RWPE2 (cell line): ENCODE results near the gene WWOX.

ENCODE experiments used
- ATAC-seq: fragments of 200-7000 bp; cut with Tn5 transposase; 3 replicates; pipeline ENCODE4 v1.9.1; 2021; ENCODE audit warnings: low read depth
- DNase-seq: peaks from one replicate; pipeline ENCODE4 v3.0.0-alpha.2; 2020; ENCODE audit warnings: low spot score
- H3K27ac ChIP-seq: fragments of 450-650 bp; 2 replicates; pipeline ENCODE4 v1.5.1; 2017; ENCODE audit warnings: mild to moderate bottlenecking; ENCODE audit not compliant: poor library complexity, severe bottlenecking
- H3K27me3 ChIP-seq: fragments of 250-450 bp; sonication (Bioruptor Pico); 2 replicates; pipeline ENCODE4 v1.5.1; 2021; ENCODE audit warnings: mild to moderate bottlenecking, moderate library complexity; ENCODE audit not compliant: insufficient read depth, poor library complexity, severe bottlenecking
- H3K36me3 ChIP-seq: fragments of 250-450 bp; sonication (Bioruptor Pico); 2 replicates; pipeline ENCODE4 v1.5.1; 2020; ENCODE audit warnings: low read depth, mild to moderate bottlenecking, moderate library complexity
- H3K4me1 ChIP-seq: fragments of 250-450 bp; sonication (Bioruptor Pico); 2 replicates; pipeline ENCODE4 v1.5.1; 2021; ENCODE audit warnings: mild to moderate bottlenecking, moderate library complexity; ENCODE audit not compliant: insufficient read depth, poor library complexity, severe bottlenecking
- H3K4me3 ChIP-seq: fragments of 250-450 bp; sonication (Bioruptor Pico); 2 replicates; pipeline ENCODE4 v1.5.1; 2021; ENCODE audit warnings: mild to moderate bottlenecking, moderate library complexity; ENCODE audit not compliant: severe bottlenecking
- H3K9me3 ChIP-seq: fragments of 250-450 bp; sonication (Bioruptor Pico); 2 replicates; pipeline ENCODE4 v1.5.1; 2021; ENCODE audit warnings: mild to moderate bottlenecking, moderate library complexity; ENCODE audit not compliant: severe bottlenecking
- TF ChIP-seq, protein P1 (sequence below): fragments of 450-650 bp; IDR thresholded peaks from one replicate; pipeline ENCODE4 v1.5.1; 2017; ENCODE audit warnings: mild to moderate bottlenecking, moderate library complexity; ENCODE audit not compliant: poor library complexity, severe bottlenecking

The WWOX gene

DNA sequence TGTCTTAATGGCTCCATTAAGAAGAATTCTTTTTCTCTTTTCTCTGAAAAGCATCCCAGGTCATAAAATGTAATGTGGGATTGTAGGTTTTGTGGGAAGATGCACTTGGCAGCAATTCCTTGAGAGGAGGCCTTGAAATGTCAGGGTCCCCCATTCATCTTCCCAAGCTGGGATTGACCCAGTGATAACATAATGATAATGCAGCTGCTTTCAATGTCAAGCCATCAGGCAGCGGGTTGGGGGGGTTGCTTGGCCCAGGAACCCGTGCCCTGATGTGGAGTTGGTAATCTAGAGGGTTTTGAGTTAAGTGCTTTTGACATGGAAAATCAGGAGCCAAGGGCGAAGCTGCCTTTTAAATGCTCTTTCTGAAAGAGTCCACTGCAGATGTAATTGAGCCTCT is 484.0 kb downstream of the WWOX start:
- no peak overlapping the region for H3K4me3 ChIP-seq
- H3K4me1 ChIP-seq: no peaks in the 10 kb centered on the region
- no peaks in the 10 kb centered on the region for H3K9me3 ChIP-seq
- no peaks in the 10 kb centered on the region for H3K27me3 ChIP-seq
- DNase-seq: no peak
- ATAC-seq: no peak
- TF ChIP-seq, protein P1, sequence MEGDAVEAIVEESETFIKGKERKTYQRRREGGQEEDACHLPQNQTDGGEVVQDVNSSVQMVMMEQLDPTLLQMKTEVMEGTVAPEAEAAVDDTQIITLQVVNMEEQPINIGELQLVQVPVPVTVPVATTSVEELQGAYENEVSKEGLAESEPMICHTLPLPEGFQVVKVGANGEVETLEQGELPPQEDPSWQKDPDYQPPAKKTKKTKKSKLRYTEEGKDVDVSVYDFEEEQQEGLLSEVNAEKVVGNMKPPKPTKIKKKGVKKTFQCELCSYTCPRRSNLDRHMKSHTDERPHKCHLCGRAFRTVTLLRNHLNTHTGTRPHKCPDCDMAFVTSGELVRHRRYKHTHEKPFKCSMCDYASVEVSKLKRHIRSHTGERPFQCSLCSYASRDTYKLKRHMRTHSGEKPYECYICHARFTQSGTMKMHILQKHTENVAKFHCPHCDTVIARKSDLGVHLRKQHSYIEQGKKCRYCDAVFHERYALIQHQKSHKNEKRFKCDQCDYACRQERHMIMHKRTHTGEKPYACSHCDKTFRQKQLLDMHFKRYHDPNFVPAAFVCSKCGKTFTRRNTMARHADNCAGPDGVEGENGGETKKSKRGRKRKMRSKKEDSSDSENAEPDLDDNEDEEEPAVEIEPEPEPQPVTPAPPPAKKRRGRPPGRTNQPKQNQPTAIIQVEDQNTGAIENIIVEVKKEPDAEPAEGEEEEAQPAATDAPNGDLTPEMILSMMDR: no peak
- no peak overlapping the region for H3K27ac ChIP-seq
- H3K36me3 ChIP-seq: no peaks in the 10 kb centered on the region

DNA sequence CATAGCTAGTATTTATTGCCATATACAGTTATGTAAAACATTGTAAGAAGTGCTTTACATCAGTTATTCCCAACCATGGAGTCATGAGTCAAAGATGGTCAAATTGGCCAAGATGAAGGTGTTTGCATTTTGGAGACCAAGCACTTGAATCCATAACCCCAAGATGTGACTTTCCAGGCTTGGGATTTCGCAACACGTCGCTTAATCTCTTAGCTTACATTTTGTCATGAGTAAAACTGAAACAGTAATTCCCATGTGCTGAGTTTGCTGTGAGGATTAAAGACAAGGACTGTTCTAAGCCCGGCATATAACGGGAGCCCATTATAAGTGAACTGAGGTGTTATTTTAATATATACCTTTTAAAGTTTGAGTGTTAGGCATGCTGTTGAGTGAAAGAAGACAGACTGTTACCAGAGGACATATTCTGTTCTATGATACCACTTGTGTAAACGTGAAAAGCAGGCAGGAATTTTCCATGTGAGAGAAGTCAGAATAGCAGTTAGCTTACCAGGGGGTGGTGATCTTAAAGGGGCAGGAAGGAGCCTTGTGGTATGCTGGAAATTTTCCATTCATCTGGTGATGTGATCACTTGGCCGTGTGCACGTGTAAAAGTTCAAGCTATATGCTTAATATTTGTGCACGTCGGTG is 484.9 kb downstream of the WWOX start:
- H3K4me1 ChIP-seq: no peaks in the 10 kb centered on the region
- H3K27ac ChIP-seq: no peak overlapping the region
- no peaks in the 10 kb centered on the region for H3K27me3 ChIP-seq
- ATAC-seq (no peak), DNase-seq (no peak)
- no peaks in the 10 kb centered on the region for H3K9me3 ChIP-seq
- no peak overlapping the region for H3K4me3 ChIP-seq
- no peaks in the 10 kb centered on the region for H3K36me3 ChIP-seq
- TF ChIP-seq, protein P1: no peak

DNA sequence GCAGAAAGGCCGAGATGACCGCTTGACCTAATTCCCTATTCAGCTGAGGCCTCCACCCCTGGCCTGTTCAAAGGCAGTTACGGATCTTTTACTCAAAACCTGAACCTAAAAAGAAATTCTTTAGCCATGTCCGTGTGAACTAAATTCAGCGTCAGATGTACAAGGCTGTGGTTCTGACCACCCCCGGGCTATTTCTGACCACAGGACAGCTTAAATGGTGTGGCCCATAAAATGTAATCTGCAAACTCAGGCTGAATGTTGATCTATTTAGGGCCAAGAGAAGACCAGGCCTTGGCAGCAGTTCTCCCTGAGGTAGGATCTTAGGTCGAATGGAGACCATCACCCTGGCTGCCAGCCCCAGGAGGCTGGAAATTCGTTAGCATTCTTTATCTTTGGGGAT is 485.5 kb downstream of the WWOX start:
- DNase-seq (no peak), ATAC-seq (no peak)
- Histone ChIP-seq H3K4me1 (no peaks in the 10 kb centered on the region), H3K27me3 (no peaks in the 10 kb centered on the region), H3K9me3 (no peaks in the 10 kb centered on the region), H3K36me3 (no peaks in the 10 kb centered on the region), H3K4me3 (no peak overlapping the region), H3K27ac (no peak overlapping the region)
- TF ChIP-seq, protein P1: no peak

DNA sequence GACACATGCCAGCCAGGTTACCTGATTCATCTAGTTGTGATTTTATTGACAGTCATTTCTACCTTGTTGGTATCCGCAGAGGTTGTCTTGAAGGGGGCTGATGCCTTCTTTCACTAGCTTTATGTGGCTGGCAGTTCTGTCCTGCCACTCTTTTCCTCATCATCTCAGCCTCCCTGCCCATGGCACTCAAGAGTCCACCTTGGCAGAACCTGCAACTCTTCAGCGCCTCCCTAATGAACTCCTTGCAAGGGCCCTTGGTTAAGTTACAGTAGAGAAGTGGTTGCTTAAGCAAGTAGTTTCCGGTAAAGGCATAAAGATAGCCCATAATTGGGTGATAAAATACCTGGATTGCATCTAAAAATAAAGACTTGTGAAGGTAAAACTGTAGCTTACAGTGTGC is 489.9 kb downstream of the WWOX start:
- Histone ChIP-seq H3K36me3 (no peaks in the 10 kb centered on the region), H3K4me1 (no peaks in the 10 kb centered on the region), H3K4me3 (no peak overlapping the region), H3K9me3 (no peaks in the 10 kb centered on the region), H3K27me3 (no peaks in the 10 kb centered on the region), H3K27ac (no peak overlapping the region)
- DNase-seq: no peak
- TF ChIP-seq, protein P1: no peak
- ATAC-seq: no peak

DNA sequence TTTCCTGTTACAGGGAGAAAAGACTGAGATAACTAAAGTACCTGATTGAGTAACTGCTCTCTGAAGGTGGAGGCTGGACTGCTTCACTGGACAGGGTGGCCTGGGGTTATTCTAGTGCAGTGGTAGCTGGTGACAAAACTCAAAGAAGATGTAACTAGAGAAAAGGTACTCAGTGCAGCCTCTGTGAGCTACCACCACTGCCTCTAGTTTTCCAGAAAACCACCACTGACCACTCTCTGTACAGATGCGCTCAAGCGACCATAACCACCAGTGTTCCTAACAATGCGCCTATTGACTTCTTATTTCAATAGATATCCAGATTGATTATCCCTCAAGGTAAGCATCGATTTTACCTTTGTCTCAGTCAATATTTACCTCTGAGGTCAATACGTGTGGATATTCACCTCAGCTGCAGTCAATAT is 492.2 kb downstream of the WWOX start:
- DNase-seq (no peak), ATAC-seq (no peak)
- no peaks in the 10 kb centered on the region for H3K4me1 ChIP-seq
- no peaks in the 10 kb centered on the region for H3K27me3 ChIP-seq
- H3K36me3 ChIP-seq: no peaks in the 10 kb centered on the region
- TF ChIP-seq, protein P1: no peak
- no peak overlapping the region for H3K27ac ChIP-seq
- no peaks in the 10 kb centered on the region for H3K9me3 ChIP-seq
- H3K4me3 ChIP-seq: no peak overlapping the region
